Suppressor macrophage (primary cell): ENCODE results near the gene FOXL1.

Source experiments
- DNase-seq, 4 experiments: peaks; one replicate each; pipeline ENCODE4 v3.0.0-alpha.2; 2020 to 2022

The FOXL1 gene

DNA sequence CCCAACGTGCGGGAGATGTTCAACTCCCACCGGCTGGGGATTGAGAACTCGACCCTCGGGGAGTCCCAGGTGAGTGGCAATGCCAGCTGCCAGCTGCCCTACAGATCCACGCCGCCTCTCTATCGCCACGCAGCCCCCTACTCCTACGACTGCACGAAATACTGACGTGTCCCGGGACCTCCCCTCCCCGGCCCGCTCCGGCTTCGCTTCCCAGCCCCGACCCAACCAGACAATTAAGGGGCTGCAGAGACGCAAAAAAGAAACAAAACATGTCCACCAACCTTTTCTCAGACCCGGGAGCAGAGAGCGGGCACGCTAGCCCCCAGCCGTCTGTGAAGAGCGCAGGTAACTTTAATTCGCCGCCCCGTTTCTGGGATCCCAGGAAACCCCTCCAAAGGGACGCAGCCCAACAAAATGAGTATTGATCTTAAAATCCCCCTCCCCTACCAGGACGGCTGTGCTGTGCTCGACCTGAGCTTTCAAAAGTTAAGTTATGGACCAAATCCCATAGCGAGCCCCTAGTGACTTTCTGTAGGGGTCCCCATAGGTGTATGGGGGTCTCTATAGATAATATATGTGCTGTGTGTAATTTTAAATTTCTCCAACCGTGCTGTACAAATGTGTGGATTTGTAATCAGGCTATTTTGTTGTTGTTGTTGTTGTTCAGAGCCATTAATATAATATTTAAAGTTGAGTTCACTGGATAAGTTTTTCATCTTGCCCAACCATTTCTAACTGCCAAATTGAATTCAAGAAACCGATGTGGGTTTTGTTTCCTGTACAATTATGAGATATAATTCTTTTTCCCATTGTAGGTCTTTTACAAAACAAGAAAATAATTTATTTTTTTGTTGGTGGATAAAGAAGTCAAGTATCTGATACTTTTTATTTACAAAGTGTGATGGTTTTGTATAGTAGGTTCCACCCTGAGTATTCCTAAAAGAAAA, 9.4 kb upstream of the FOXL1 start:
- DNase-seq, result no peak

DNA sequence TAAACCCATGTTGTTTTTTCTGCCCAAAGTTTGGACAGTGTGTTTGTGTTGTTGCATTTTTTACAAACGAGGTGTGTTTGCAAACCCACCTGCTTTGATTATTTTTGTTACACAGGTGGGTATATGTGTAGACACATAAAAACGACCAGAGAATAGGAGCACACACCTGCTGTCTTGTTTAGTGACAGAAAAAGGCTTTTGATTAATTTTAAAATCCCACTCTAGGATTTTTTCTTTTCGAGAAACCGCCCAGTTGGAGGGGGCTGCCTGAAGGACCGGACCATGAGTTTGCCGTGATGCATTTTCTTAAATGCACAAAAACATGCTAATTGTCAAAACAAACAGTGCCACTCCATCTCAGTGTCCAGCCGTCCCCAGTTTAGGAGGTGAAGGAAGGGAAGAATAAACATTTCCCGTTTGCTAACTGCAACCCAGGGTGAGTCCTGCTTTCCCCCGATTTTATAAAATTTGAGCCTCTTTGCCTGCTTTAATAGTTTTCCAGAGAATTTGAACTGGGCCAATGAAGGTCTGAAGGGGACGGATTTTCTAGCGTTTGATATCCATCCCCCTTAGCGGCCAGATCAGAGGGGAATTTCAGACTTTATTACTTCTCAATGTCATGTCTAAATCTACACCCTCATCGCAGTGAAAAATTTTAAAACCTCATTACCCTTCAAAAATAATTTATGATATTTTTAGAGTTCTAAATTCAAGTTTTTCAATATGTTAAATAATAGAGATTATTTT, 8.5 kb upstream of the FOXL1 start:
- no peak for DNase-seq

DNA sequence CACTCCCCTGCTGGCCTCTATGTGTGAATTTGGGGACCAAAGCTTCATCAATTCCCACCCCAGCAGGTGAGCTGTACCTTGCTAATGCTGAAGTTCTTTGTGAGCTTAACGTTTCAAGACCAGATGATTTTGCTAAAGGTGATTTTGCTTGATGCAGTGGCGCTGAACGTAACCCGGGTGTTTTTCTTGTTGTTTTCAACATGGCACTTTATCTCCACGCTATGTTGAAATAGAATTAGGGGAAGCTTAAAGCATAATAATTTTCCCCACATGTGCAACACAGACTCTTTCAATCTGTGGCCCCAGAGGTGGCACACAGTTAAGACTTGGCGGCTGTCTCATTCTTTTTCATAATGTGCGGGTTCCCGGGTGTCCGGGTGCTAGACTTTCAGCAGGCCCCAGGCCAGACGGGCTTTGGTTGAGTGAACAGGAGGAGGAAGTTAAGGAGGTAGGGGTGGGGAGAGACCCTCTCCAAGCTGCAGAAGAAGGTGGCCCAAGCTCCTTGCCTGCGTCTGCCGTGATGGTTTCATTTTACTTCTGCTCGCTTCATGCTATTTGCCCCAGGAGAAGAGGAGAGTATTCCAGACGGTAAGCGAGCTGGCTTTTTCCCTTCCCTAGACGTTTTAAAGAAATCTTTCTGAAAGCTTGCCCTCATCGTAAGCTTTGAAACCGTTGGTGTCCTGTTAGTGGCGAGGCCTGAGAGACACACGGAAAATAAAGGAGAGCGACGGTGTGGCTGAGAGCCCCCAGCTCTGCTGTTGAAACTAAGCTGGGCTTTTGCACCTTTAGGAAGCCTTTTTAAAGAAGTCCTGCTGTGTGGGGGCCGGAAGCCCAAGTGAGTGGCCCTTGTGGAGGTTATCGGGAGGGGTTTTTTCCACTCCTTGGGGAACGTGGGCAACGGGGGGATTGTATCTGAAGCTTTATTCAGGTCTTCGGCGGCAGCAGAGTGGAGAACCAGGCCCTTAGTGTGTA, 7.5 kb upstream of the FOXL1 start:
- no peak for DNase-seq

DNA sequence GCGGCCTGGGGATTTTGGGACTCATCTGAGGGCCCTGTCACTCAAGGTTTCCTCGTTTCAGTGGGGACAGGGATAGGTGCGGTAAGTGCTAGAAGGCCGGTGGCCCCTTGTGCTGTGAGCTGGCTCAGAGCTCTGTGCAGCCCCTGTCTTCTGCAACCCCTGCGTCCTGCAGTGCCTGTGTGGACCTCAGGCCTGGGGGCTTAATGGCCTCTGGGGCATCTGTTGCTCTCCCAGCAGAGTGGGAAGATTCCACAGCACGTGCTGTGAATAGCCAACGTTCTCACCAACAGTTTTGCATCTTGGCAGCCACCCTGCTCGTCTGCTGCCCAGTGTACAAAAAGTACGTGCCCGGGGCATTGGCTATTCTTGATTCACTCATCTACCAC, 6.8 kb upstream of the FOXL1 start:
- no peak for DNase-seq

DNA sequence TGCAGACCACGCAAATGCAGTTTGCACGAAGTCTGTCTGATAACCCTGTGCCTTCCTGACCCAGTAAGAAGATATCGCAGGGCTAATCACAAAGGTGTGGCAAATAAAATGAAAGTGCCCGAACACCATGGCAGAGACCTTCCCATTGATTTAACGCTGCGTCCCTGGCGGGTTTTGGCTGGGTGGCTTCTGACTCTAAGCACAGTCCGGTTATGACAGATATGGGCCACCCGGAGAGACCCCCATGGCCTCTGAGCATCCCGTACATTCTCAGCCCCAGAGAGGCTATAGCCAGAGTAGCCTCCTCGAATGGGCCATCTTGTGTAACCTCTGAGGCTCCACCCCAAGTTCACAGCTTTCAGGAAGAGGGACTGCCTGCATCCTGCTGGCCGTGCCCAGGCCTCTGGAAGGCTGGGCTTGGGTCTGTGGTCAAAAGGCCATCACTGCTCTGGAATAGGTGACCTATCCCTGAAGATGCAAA, 6.3 kb upstream of the FOXL1 start:
- DNase-seq, result no peak

DNA sequence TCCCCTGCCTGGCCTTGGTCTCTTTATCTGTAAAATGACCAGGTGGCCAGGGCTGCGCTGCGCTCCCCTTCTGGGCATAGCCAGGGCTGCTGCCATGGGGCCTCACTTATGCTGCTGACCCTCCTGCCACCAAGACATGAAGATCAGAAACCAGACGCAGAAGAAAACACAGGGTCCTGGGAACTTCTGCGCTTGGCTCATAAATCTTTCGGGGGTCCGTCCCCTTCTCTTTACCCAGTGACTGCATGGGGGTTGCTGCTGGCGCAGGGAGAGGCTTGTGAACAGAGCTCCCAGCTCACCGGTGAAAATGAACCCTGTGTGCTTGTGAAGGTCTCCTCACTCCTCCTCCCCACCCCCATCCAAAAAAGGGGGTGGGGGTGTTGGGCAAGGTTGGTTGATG, 5.7 kb upstream of the FOXL1 start:
- DNase-seq, result no peak

DNA sequence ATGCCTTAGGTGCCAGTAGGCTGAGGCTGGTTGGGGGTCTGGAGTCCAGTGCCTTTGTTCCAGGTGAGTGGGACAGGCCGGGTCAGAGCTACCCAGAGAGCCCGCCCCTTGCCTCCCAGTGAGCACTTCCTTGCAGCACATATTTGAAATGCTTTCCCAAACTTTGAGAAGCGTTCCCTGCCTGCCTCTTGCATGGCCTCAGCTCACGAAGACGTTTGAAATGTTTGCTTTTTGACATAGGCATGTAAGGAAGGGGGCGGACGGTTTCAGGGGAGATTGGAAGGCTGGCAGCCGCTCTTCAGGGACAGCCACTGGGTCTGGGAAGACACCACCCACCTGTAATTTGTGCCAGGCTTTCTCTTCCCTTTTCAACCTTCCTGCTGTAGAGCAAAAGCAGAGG, 5.1 kb upstream of the FOXL1 start:
- no peak for DNase-seq

DNA sequence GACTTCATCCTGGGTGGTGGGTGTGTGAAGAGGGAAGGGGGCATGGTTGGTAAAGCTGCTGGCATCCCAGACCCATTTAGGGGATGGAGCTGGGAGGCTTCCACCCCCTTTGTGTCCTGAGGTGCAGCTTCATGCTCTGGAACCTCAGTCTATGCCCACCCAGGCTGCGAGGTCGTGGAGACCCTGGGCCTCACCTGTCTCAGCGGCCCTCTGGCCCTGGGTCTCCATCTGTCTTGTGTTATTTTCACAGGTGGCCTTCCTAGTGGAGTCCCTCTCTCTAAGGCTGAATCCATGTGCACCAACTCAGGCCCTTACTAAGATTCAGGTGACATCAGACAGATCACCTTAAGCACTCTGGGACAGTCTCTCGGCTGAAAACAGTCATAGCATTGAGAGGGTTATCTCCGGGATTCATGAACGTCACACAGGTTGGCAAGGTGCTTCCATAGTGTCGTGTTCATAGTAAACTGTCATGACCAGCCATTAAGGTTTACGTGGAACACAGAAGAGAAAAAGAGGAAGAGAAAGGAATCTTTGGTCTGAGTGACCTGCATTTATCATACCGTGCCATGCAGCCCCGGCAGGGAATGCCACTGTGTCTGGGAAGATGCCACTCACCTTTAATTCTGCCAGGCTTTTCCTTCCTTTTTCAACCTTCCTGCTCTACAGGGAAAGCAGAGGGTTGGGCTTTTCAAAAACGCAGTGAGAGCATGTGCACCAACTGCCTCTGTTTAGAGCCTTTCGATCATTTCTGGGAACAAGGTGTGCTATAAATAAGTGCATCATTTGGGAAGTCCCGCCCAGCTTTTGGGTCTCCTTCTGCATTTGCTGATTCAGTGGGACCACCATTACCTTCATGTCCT, 4.5 kb upstream of the FOXL1 start:
- no peak for DNase-seq

DNA sequence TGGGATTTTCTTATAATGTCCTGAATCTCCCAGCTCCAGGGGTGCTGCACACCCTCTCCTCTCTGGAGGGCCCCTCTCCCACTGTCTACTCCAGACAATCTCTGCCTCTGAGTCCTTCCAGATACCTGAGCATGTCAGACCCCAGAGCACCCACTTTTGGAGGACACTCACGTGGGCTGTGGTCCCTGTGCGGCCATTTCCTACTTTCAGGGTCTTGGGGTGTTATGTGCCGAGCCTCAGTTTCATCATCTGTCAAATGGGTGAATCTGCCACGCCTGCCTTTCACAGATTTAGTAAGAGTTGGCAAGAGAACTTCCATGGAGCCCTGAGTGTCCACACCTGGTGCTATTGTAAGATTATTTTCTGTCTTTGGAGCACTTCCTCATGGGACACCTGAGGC, 3.7 kb upstream of the FOXL1 start:
- DNase-seq, result no peak

DNA sequence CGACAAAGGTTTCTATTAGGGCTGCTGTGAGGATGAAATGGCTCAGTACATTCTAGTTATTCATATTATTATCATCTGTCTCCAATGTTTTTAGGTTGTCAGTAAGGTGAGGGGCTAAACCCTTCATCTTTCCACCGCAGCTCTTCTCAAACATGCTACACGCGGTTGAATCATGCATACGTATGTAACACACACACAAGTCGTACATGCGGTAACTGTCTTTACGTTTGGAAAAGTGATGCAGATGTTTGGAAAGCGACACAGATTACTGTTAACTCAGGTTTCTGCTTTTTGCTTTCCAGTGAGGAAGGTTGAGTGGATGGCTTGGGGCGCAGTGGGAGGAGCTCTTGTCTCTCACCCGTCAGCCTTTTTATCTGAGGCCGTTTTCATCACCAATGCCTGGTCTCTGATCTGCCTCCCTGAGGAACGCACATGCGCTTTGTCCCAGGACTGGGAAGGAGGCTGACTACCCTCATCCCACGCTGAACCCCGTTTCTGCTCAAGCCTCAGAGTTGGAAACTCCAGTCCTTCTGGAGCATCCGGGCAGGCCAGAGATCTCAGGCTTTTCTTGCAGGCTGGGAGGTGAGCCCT, 3.2 kb upstream of the FOXL1 start:
- DNase-seq, result no peak

DNA sequence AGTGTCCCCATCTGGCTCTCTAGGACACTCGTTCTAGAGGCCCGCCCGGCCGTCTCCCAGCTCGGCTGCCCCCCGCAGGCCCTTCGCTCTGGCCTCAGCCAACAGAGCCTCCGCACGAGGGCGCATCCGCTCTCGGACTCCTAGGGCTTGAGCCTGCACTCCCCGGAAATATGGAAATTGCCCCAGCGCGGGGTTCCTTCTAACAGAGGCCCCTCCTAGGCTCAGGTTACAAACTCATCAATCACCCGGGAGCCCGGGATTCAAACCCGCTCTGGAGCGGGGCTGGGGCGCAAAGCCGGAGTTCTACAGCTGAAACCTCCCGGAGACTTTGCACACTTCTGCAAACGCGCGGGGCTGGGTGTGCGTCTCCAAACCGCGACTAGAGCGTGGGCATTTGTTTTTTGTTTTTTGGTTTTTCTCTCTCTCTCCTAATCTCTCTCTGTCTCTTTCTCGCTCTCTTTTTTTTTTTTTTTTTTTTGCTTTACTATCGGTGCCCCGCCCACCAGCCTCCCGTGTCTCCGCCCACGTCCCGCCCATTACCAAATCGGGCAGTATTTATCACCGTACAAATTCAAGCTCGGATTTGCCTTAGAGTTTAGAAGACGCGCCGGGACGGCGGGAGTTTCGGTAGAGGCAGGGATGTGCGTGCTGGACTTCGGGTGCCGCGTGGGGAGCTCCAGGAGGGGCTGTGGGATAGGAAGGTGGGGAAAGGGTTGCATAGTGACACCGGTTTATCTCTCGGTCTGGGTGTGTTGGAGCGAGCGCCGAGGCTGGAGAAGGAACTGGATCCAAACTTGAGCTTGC, 2.4 kb upstream of the FOXL1 start:
- peak; percentile 38 to 75 (median 54) for DNase-seq

DNA sequence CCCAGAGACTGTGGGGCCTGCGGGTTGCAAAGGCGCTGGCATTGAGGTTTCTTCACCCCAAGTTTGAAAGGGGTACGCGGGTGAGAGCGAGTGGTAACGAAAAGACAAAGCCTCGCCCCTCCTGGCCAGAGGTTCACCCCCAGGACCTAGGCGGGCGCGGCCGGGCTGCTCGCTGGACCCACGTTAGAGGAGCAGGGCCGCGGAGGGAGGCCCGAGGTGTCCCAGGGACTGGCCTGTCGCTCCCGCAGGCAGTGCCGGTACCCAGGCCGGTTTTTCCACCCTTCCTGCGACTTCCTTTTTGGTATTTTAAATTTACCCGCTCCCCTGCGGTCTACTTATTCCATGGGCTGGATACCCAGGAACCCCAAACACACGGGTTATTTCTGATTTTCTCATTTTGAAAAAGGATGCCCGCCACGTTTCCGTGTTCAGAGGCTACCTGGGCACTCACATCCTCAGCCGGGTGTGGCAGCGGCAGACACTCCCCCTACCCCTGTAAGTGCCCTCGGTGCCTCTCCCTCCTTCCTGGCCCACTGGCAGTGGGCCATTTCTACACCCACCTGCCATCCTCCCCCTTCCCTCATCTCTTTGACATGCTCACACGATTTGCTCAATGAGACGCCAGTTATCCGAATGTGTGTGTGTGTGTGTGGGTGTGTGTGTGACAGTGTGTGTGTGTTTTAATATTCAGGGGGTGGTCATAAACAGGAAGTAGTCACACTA, 1.6 kb upstream of the FOXL1 start:
- DNase-seq, result no peak

DNA sequence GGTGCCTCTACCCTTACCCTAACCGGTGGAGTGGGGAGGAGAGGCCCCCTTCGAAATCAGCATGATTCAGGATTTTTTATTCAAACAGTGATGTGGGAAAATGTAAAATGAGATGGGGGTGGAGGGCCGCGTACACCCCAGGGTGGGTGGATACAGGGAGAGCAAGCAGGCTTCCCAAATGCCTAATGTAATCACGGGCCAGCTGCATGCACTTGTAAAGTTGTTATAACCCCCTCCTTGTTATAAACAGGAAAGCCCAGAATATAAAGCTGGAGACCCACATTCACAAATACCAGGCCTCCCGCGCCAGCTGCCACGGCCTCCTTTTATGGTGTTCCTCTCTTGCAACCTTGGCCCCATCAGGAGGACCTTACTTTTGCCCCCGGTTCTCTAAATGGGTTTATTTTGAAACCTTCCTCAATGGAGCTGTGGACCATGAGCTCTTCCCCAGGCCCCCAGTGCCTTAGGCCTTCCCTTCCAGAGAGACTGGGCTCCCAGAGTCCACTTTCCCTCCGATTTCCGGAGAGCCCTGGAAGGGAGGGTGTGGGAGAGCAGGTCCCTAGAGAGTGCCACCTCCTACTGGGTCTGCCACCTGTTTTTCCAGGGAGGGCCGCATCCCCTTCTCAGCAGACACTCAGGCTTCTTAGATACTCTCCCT, 906 bp upstream of the FOXL1 start:
- DNase-seq, result no peak

DNA sequence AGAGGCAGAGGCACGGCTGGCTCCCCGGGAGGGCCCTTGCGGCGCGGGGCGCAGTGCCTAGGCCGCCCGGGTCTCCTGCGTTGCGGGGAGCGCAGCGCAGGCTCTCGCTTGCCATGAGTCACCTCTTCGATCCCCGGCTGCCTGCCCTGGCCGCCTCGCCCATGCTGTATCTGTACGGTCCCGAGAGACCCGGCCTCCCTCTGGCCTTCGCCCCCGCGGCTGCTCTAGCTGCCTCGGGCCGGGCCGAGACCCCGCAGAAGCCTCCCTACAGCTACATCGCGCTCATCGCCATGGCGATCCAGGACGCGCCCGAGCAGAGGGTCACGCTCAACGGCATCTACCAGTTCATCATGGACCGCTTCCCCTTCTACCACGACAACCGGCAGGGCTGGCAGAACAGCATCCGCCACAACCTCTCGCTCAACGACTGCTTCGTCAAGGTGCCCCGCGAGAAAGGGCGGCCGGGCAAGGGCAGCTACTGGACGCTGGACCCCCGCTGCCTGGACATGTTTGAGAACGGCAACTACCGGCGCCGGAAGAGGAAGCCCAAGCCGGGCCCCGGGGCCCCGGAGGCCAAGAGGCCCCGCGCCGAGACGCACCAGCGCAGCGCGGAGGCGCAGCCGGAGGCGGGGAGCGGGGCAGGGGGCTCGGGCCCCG, 390 bp downstream of the FOXL1 start:
- no peak for DNase-seq

DNA sequence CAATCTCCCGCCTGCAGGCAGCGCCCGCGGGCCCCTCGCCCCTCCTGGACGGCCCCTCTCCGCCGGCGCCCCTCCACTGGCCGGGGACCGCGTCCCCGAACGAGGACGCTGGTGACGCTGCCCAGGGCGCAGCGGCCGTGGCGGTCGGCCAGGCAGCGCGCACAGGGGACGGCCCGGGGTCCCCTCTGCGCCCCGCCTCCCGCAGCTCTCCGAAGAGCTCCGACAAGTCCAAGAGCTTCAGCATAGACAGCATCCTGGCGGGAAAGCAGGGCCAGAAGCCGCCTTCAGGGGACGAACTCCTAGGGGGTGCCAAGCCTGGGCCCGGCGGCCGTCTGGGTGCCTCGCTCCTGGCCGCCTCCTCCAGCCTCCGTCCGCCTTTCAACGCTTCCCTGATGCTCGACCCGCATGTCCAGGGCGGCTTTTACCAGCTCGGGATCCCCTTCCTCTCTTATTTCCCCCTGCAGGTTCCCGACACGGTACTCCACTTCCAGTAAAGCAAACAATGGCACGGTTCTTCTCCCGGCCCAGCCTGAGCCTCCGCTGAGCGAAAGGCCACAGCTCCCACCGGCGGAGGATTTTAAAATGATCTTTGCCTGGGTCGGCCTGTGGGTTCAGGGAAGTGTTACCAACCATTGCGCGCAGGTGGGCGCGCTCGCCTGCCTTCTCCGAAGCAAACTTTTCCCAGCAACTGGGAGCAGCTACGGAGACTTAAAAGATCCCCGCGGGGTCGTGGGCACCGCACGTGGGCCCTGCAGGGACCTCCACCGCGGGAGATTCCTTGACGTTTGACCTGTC, 1.1 kb downstream of the FOXL1 start:
- DNase-seq, result no peak

DNA sequence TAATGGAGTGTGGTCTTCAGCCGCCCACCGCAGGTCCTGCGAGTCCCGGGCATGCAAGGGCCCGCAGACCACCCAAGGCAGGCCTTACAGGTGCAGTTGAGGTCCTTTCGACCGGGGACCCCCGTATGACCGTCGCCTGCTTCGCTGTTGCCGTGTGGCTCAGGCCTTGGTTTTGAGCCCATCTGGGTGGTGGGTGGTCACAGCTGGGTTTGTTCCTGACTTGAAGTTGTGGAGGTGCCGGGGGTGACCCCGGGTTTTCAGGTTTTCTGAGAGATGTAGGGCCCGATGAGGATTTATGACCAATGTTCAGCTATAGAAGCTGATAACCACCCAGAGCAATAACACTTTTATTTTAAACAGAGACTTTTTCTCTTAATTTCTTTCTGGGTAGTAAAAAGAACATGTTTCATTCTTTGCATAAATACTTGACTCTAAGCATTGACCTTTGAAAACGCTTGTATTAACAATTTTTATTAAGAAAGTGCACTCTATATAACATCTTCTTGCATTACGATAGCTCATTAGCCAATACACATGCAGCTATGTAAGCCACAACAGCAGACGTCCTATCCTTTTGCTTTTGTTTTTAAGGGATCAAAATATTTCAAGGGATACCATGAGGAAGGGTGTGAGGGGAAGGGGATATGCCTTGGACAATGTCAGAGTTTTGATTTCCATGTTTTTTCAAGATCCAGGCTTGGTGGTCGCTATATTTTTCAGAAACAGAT, 1.9 kb downstream of the FOXL1 start:
- no peak for DNase-seq

DNA sequence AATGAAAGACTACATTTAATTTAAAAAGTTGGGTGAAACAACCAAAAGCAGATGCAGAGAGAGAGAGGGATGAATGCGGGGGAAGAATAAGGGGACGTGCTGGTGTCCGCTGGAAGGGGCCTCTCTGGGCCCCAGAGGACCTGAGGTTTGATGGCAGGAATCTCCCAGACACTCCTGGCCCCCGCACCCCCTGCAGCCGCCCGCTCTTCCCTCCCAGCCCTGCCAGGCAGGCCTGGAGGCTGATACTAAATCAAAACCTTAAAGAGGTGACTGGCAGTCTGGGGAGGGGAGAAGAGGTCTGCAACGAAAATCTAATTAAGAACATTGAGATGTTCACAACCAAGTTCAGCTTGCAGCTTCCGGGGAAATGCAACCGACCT, 2.4 kb downstream of the FOXL1 start:
- no peak for DNase-seq
